ENCODE results near the gene KPNA6. TPM values are rescaled to one million over a fixed set of nuclear protein-coding genes. Genes with fewer than 3 reads are reported as not detected.

KPNA6 gene
- total RNA-seq, 1 donor from 2014 or later = 60.3 TPM

DNA sequence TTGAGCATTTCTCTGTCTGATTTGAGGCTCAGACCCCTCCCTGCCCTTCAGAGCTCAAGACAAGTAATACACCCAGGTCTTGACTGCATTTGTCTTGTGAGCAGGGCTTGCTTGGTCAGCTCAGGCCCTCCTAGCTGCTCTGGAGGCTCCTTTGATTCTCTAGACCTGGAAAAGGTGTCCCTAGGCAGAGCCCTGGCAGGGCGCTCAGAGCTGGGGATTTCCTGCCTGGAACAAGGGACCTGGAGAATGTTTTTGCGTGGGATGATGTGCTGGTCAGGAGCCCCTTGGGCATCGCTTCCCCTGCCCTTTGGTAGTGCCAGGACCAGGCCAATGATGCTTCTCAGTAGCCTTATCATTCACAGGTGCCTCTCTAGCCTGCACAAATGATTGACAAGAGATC lies 87.7 kb downstream of the KPNA6 start:
- POLR2A ChIA-PET = interaction anchor here (1.3 kb wide), 1 partner anchor 10 kb away, joined by 4 read pairs; the partner anchor contains the start of gene IQCC
- intact Hi-C loops (cut with micrococcal nuclease) = no loop called here
- H3K4me1 Mint-ChIP-seq = peaks cover 17% of the 10 kb centered on the region
- CTCF ChIA-PET = no interaction called here
- TF ChIP-seq CTCF (IDR thresholded peaks at IDR 0.05) = no peak
- no peak overlapping the region for H3K4me3 Mint-ChIP-seq
- no peaks in the 10 kb centered on the region for H3K27me3 Mint-ChIP-seq
- DNase-seq = no peak
- no peaks in the 10 kb centered on the region for H3K9me3 Mint-ChIP-seq
- no peak overlapping the region for H3K27ac Mint-ChIP-seq
- peaks cover 78% of the 10 kb centered on the region for H3K36me3 Mint-ChIP-seq (ENCODE audit: low read depth)
- no peak for ATAC-seq (ENCODE audit: low read depth)

DNA sequence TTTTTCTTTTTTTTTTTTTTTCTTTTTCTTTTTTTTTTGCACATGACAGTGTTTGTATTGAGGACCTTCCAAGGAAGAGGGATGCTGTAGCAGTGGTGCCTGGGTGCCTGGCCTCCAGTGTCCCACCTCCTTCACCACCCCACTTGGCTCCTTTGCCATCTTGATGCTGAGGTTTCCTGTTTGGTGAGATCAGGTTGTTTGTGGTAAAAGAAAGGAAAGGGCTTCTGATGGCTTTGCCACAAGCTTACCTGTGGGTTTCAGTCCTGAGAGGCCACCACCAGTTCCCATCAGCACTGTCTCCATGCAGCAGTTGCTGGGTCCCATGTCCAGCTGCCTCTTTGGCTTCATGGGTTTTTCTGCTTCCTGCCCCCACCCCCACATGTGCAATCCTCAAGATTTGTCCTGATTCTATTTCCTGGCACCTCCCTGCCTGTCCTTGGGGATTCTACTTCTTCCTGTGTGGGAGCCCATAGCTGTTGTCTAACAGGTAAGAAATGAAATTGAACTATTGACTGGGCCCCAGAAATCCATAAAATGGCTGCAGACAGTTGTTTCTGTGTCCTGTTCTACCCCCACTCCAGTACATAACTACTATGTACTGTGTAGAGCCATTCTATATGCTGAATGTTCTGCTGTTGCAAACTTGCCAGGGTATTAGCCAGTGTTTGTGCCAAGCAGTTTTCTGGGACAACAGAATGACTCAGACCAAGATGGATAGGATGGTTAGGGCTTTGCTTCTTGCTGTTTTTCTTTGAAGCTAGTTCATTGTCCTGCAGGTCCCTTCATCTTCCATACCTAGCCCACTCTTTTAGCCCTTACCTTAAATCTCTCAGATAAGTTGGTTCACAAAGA lies 88.3 kb downstream of the KPNA6 start:
- H3K4me1 Mint-ChIP-seq = peaks cover 17% of the 10 kb centered on the region
- intact Hi-C loops (cut with micrococcal nuclease) = no loop called here
- peak overlapping the region; percentile 41 for H3K27ac Mint-ChIP-seq
- H3K27me3 Mint-ChIP-seq = no peaks in the 10 kb centered on the region
- no peak for TF ChIP-seq CTCF (IDR thresholded peaks at IDR 0.05)
- ATAC-seq (ENCODE audit: low read depth) (no peak), DNase-seq (no peak)
- H3K9me3 Mint-ChIP-seq = no peaks in the 10 kb centered on the region
- ChIA-PET CTCF (no interaction called here), POLR2A (interaction anchor here (1.3 to 1.4 kb wide), 2 partner anchors 10 to 140 kb away, joined by 4 to 8 read pairs; partner anchors contain the start of genes IQCC and MARCKSL1)
- H3K36me3 Mint-ChIP-seq (ENCODE audit: low read depth) = peaks cover 73% of the 10 kb centered on the region
- H3K4me3 Mint-ChIP-seq = no peak overlapping the region

GRCh38 chr1:32197074-32197473 lies 89.2 kb downstream of the KPNA6 start:
- intact Hi-C loops (cut with micrococcal nuclease) = no loop called here
- peaks cover 66% of the 10 kb centered on the region for H3K36me3 Mint-ChIP-seq (ENCODE audit: low read depth)
- no peak for TF ChIP-seq CTCF (IDR thresholded peaks at IDR 0.05)
- peaks cover 26% of the 10 kb centered on the region for H3K4me1 Mint-ChIP-seq
- DNase-seq (no peak), ATAC-seq (ENCODE audit: low read depth) (no peak)
- H3K4me3 Mint-ChIP-seq = no peak overlapping the region
- no peaks in the 10 kb centered on the region for H3K27me3 Mint-ChIP-seq
- no peaks in the 10 kb centered on the region for H3K9me3 Mint-ChIP-seq
- POLR2A ChIA-PET = interaction anchor here (1.0 to 2.9 kb wide), 3 partner anchors 17 to 139 kb away, joined by 4 to 15 read pairs (median 8); partner anchors contain the start of genes MARCKSL1, TMEM39B and TXLNA
- CTCF ChIA-PET = no interaction called here
- H3K27ac Mint-ChIP-seq = peak overlapping the region; percentile 54

DNA sequence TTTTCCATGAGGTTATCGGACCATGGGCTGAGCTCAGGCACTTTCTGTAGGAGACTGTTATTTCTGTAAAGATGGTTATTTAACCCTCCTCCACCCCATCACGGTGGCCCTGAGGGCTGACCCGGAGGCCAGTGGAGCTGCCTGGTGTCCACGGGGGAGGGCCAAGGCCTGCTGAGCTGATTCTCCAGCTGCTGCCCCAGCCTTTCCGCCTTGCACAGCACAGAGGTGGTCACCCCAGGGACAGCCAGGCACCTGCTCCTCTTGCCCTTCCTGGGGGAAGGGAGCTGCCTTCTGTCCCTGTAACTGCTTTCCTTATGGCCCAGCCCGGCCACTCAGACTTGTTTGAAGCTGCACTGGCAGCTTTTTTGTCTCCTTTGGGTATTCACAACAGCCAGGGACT lies 90.0 kb downstream of the KPNA6 start:
- DNase-seq = no peak
- CTCF ChIA-PET = no interaction called here
- no peak for TF ChIP-seq CTCF (IDR thresholded peaks at IDR 0.05)
- H3K9me3 Mint-ChIP-seq = no peaks in the 10 kb centered on the region
- H3K27ac Mint-ChIP-seq = no peak overlapping the region
- peaks cover 64% of the 10 kb centered on the region for H3K36me3 Mint-ChIP-seq (ENCODE audit: low read depth)
- H3K27me3 Mint-ChIP-seq = no peaks in the 10 kb centered on the region
- H3K4me1 Mint-ChIP-seq = peaks cover 34% of the 10 kb centered on the region
- intact Hi-C loops (cut with micrococcal nuclease) = no loop called here
- POLR2A ChIA-PET = interaction anchor here (0.9 to 2.9 kb wide), 7 partner anchors 18 to 162 kb away, joined by 3 to 15 read pairs (median 4); partner anchors contain the start of genes LCK, MARCKSL1, TMEM39B and TXLNA
- no peak for ATAC-seq (ENCODE audit: low read depth)
- H3K4me3 Mint-ChIP-seq = no peak overlapping the region

Measured in activated B cell treated with CpG ODN at 0.5 μM for 24 hours (primary cell).